HepG2 (cell line): ENCODE results near the gene PDZD2. TPM values are rescaled to one million over a fixed set of nuclear protein-coding genes. Genes with fewer than 3 reads are reported as not detected.

Experiments used
- ATAC-seq: fragments of 200-7000 bp; cut with Tn5 transposase; 3 replicates; pipeline ENCODE4 v1.9.1; 2020; ENCODE audit warnings: mild to moderate bottlenecking, moderate library complexity
- BruUV-seq: library from RNA; stranded (reverse); fragments of 400-500 nt; replicated peaks from 2 replicates; lab custom pipeline; 2021; lab: Mats Ljungman, UMichigan
- CTCF ChIA-PET: fragments of 300-600 bp; formaldehyde crosslinking; extraction: SDS; loops from one replicate; lab custom pipeline; 2021; ENCODE audit warnings: low total read pairs, inconsistent platforms, low intra/inter-chr PET ratio; lab: Yijun Ruan, JAX
- POLR2A ChIA-PET: fragments of 350-600 bp; sonication (Branson Sonifier 250); formaldehyde crosslinking; loops from one replicate; lab custom pipeline; 2020; ENCODE audit warnings: antibody characterized with exemption, inconsistent platforms; lab: Yijun Ruan, JAX
- DNase-seq: peaks from one replicate; pipeline ENCODE4 v3.0.0-alpha.2; 2015; ENCODE audit warnings: low spot score
- FAIRE-seq: peaks from 3 replicates; lab custom pipeline; 2011; peaks lifted over from hg19 to GRCh38; lab: Jason Lieb, UNC
- H2AFZ ChIP-seq: one replicate; pipeline ENCODE4 v1.6.1; 2011; ENCODE audit warnings: low read length, inconsistent platforms
- H3K27ac ChIP-seq: fragments of 300-600 bp; 3 replicates; pipeline ENCODE4 v1.8.0; 2011; ENCODE audit warnings: mixed run types, mild to moderate bottlenecking, mixed read lengths, low read length, inconsistent platforms; ENCODE audit not compliant: insufficient read depth; ENCODE audit errors: extremely low read length
- H3K27me3 ChIP-seq, 2 experiments: fragments of 200-600 bp in 1 of 2; 2 replicates in 1 of 2; 3 replicates in 1 of 2; pipeline versions ENCODE4 v1.6.0 to v1.8.0; 2011; ENCODE audit warnings: low read length in 2 of 2, mild to moderate bottlenecking in 2 of 2, moderate library complexity in 2 of 2, inconsistent platforms in 1 of 2; ENCODE audit not compliant: insufficient read depth in 2 of 2, control insufficient read depth in 1 of 2
- H3K36me3 ChIP-seq, 2 experiments: fragments of 200-600 bp in 1 of 2; replicated peaks in 1 of 2; 2 replicates in 1 of 2; 3 replicates in 1 of 2; pipeline versions ENCODE4 v1.5.1 to v1.8.0; 2011; ENCODE audit warnings: low read length in 2 of 2, inconsistent platforms in 1 of 2; ENCODE audit not compliant: insufficient read depth in 2 of 2, control insufficient read depth in 1 of 2
- H3K4me1 ChIP-seq: 2 replicates; pipeline ENCODE4 v1.5.1; 2012; ENCODE audit warnings: low read length, inconsistent platforms; ENCODE audit not compliant: insufficient read depth
- H3K4me2 ChIP-seq: 2 replicates; pipeline ENCODE4 v1.6.0; 2011; ENCODE audit warnings: low read depth, low read length, inconsistent platforms
- H3K4me3 ChIP-seq, 3 experiments: fragments of 200-600 bp in 1 of 3; sonication (generic), shearing (Covaris generic) in 1 of 3; replicated peaks in 1 of 3; 2 replicates each; pipeline ENCODE4 v1.5.1; 2011 to 2016; ENCODE audit warnings: low read length in 3 of 3, inconsistent platforms in 2 of 3, low read depth in 2 of 3, mild to moderate bottlenecking in 2 of 3, control low read depth in 1 of 3, mixed read lengths in 1 of 3; ENCODE audit not compliant: insufficient read depth in 1 of 3
- H3K79me2 ChIP-seq: one replicate; pipeline ENCODE4 v1.6.1; 2011; ENCODE audit warnings: low read length, inconsistent platforms; ENCODE audit not compliant: insufficient read depth
- H3K9ac ChIP-seq: 2 replicates; pipeline ENCODE4 v1.6.0; 2011; ENCODE audit warnings: mild to moderate bottlenecking, low read depth, low read length, inconsistent platforms; ENCODE audit not compliant: insufficient read depth
- H3K9me3 ChIP-seq: 2 replicates; pipeline ENCODE4 v1.5.1; 2012; ENCODE audit warnings: mild to moderate bottlenecking, low read length
- H4K20me1 ChIP-seq: 2 replicates; pipeline ENCODE4 v1.6.0; 2011; ENCODE audit warnings: inconsistent platforms, mild to moderate bottlenecking, low read length, moderate library complexity; ENCODE audit not compliant: insufficient read depth
- ATF3 ChIP-seq: sonication (generic); formaldehyde crosslinking; IDR thresholded peaks from 2 replicates; pipeline ENCODE4 v1.4.0; 2020; ENCODE audit warnings: missing genetic modification reagents
- ELF1 ChIP-seq: sonication (generic); formaldehyde crosslinking; IDR thresholded peaks from 2 replicates; pipeline ENCODE4 v1.4.0; 2020; ENCODE audit warnings: missing genetic modification reagents
- ELF3 ChIP-seq: IDR thresholded peaks from 2 replicates; pipeline ENCODE4 v1.6.1; 2016; ENCODE audit warnings: missing genetic modification reagents, missing compliant biosample characterization
- FOXK1 ChIP-seq: sonication (generic); formaldehyde crosslinking; IDR thresholded peaks from 2 replicates; pipeline ENCODE4 v1.4.0; 2020; ENCODE audit warnings: low read depth, missing genetic modification reagents, borderline replicate concordance
- FOXO1 ChIP-seq: sonication (generic); formaldehyde crosslinking; IDR thresholded peaks from 2 replicates; pipeline ENCODE4 v1.4.0; 2020; ENCODE audit warnings: missing genetic modification reagents
- HES4 ChIP-seq: sonication (generic); formaldehyde crosslinking; IDR thresholded peaks from 2 replicates; pipeline ENCODE4 v1.9.0; 2021; ENCODE audit warnings: mild to moderate bottlenecking, missing genetic modification reagents, borderline replicate concordance
- KDM1A ChIP-seq: IDR thresholded peaks from 2 replicates; pipeline ENCODE4 v1.6.1; 2016; ENCODE audit warnings: missing compliant biosample characterization
- KDM5A ChIP-seq: fragments of 200-600 bp; sonication (generic); IDR thresholded peaks from 2 replicates; pipeline ENCODE4 v1.7.0; 2018; ENCODE audit warnings: antibody characterized with exemption, mild to moderate bottlenecking, low read length, borderline replicate concordance
- PRMT3 ChIP-seq: sonication (generic); formaldehyde crosslinking; IDR thresholded peaks from 2 replicates; pipeline ENCODE4 v1.8.1; 2022; ENCODE audit warnings: low read depth, mild to moderate bottlenecking, moderate library complexity, missing genetic modification reagents, borderline replicate concordance
- SOX5 ChIP-seq: IDR thresholded peaks from 2 replicates; pipeline ENCODE4 v1.6.1; 2016; ENCODE audit warnings: borderline replicate concordance
- TARDBP ChIP-seq: sonication (generic); formaldehyde crosslinking; IDR thresholded peaks from 2 replicates; pipeline ENCODE4 v1.8.0; 2022; ENCODE audit warnings: mild to moderate bottlenecking, missing genetic modification reagents
- ZFP36 ChIP-seq: fragments of 150-350 bp; IDR thresholded peaks from 2 replicates; pipeline ENCODE4 v1.6.1; 2018; ENCODE audit warnings: borderline replicate concordance, low read length, low read depth; ENCODE audit not compliant: partially characterized antibody
- ZNF326 ChIP-seq: sonication (generic); formaldehyde crosslinking; IDR thresholded peaks from 2 replicates; pipeline ENCODE4 v1.4.0; 2020; ENCODE audit warnings: missing genetic modification reagents, borderline replicate concordance
- WGBS: methylation state at CpG from one replicate; pipeline ENCODE4 v1.1.6; 2017; ENCODE audit warnings: low lambda C conversion rate; 5-methylcytosine and 5-hydroxymethylcytosine counted together
- in situ Hi-C: cut with HindIII; loops from 2 replicates; pipeline ENCODE4 v1.10.0; 2017; ENCODE audit warnings: low pct_unique_long_range_greater_than_20kb; ENCODE audit not compliant: extremely low pct_ligation_motif_present
- intact Hi-C: fragments of 100-400 bp; cut with micrococcal nuclease; formaldehyde crosslinking; loops from one replicate; pipeline ENCODE4 v1.10.0; 2022; ENCODE audit not compliant: unreplicated experiment
- polyA plus RNA-seq, 8 experiments: library from polyadenylated mRNA; depleted of rRNA in 3 of 8; stranded (reverse) in 7 of 8; unstranded in 1 of 8; fragments of >200 nt; fragmentation: Illumina TruSeq in 4 of 8; extraction: Trizol in 4 of 8; gene quantifications; 2 replicates each; pipeline versions ENCODE4 v1.2.1 to v1.2.3, GENCODE V29; 2011 to 2016; ENCODE audit warnings: low read depth in 4 of 8, missing spikeins in 1 of 8, mixed read lengths in 1 of 8; ENCODE audit not compliant: insufficient read depth in 1 of 8
- total RNA-seq, 5 experiments: library from RNA; depleted of rRNA; stranded (reverse); fragments of >200 nt; fragmentation: Illumina TruSeq; extraction: Trizol; gene quantifications; 2 replicates each; pipeline ENCODE4 v1.2.3, GENCODE V29; 2016; ENCODE audit warnings: low read depth in 1 of 5
- TF ChIP-seq, protein P1 (sequence below): sonication (generic); formaldehyde crosslinking; IDR thresholded peaks from 2 replicates; pipeline ENCODE4 v1.5.0; 2020; ENCODE audit warnings: missing genetic modification reagents
- TF ChIP-seq, protein P2 (sequence below): sonication (generic); formaldehyde crosslinking; IDR thresholded peaks from 2 replicates; pipeline ENCODE4 v1.8.0; 2023; ENCODE audit warnings: mild to moderate bottlenecking, missing genetic modification reagents

Gene PDZD2
- total and polyA plus RNA-seq, 2 of the 13 experiments (the other 11 are each of a cell fraction or from before 2014, with no cell fraction given): 0.04 TPM; not detected in 1

GRCh38 chr5:31931874-31932273 is 292.9 kb downstream of the PDZD2 start:
- POLR2A ChIA-PET: no interaction called here
- FAIRE-seq: no peak
- no TSS peak for BruUV-seq
- CTCF ChIA-PET: no interaction called here
- Histone ChIP-seq H3K27me3 (peaks cover 0 to 18% of the 10 kb centered on the region in 2 experiments; a peak in 3 of 5 replicates), H3K4me2 (no peak overlapping the region), H3K36me3 (no peaks in the 10 kb centered on the region), H3K9me3 (no peaks in the 10 kb centered on the region), H2AFZ (no peak overlapping the region), H3K79me2 (no peaks in the 10 kb centered on the region), H3K4me1 (no peaks in the 10 kb centered on the region), H3K27ac (no peak overlapping the region), H3K4me3 (no peak overlapping the region), H3K9ac (no peak overlapping the region), H4K20me1 (no peaks in the 10 kb centered on the region)
- in situ Hi-C loops: no loop called here
- intact Hi-C loops: no loop called here
- 3% methylated on average over 3 of the region's 4 CpGs for WGBS
- TF ChIP-seq, protein P1, sequence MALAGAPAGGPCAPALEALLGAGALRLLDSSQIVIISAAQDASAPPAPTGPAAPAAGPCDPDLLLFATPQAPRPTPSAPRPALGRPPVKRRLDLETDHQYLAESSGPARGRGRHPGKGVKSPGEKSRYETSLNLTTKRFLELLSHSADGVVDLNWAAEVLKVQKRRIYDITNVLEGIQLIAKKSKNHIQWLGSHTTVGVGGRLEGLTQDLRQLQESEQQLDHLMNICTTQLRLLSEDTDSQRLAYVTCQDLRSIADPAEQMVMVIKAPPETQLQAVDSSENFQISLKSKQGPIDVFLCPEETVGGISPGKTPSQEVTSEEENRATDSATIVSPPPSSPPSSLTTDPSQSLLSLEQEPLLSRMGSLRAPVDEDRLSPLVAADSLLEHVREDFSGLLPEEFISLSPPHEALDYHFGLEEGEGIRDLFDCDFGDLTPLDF: no peak
- no peak for TF ChIP-seq ZNF326 (CRISPR knock-in tag)
- TF ChIP-seq FOXK1 (CRISPR knock-in tag): no peak
- TF ChIP-seq KDM1A (CRISPR knock-in tag): no peak
- no peak for TF ChIP-seq KDM5A
- no peak for TF ChIP-seq FOXO1 (CRISPR knock-in tag)
- TF ChIP-seq ELF1 (CRISPR knock-in tag): no peak
- TF ChIP-seq, protein P2, sequence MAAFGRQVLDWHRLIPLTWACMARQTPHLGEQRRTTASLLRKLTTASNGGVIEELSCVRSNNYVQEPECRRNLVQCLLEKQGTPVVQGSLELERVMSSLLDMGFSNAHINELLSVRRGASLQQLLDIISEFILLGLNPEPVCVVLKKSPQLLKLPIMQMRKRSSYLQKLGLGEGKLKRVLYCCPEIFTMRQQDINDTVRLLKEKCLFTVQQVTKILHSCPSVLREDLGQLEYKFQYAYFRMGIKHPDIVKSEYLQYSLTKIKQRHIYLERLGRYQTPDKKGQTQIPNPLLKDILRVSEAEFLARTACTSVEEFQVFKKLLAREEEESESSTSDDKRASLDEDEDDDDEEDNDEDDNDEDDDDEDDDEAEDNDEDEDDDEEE: no peak
- TF ChIP-seq ATF3 (CRISPR knock-in tag): no peak
- no peak for TF ChIP-seq PRMT3
- no peak for TF ChIP-seq HES4 (CRISPR knock-in tag)
- TF ChIP-seq TARDBP (CRISPR knock-in tag): no peak
- no peak for TF ChIP-seq ELF3 (CRISPR knock-in tag)
- no peak for TF ChIP-seq ZFP36
- no peak for TF ChIP-seq SOX5 (CRISPR knock-in tag)
- no peak for ATAC-seq
- DNase-seq: no peak
